Subcutaneous adipose tissue (tissue), 4 donors: Measurements from ENCODE around the gene EXOC4. TPM values are rescaled to one million over a fixed set of nuclear protein-coding genes. Genes with fewer than 3 reads are reported as not detected.

Experiments used
- total RNA-seq, 4 donors: library from RNA; depleted of rRNA; stranded (reverse); fragments of >200 nt; gene quantifications; one replicate each; pipeline ENCODE4 v1.1.0, GENCODE V29; 2016
- TF ChIP-seq, protein P1 (sequence below): fragments of 450-650 bp; IDR thresholded peaks from one replicate; pipeline ENCODE4 v1.5.1; 2016; ENCODE audit warnings: low read depth, mild to moderate bottlenecking, control low read depth, antibody characterized with exemption, moderate library complexity

The EXOC4 gene
- total RNA-seq, 4 donors from 2014 or later, result 62.9 to 84.3 (median 77.3) TPM

DNA sequence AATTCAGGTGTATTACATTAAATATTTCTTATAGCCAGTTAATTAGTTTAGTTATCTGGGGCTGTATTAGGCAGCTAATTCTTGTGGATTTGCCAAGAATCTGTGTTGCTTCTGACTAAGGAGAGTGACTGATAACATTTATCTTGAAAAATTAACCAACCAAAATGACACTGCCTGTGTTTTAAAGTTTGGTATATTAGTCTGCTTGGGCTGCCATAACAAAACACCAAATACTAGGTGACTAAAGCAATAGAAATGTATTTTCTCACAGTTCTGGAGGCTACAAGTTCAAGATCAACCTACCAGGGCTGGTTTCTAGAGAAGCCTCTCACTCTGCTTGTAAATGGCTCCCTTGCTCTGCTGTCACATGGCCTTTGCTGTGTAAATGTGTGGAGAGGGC, 12.9 kb downstream of the EXOC4 start:
- TF ChIP-seq, protein P1, sequence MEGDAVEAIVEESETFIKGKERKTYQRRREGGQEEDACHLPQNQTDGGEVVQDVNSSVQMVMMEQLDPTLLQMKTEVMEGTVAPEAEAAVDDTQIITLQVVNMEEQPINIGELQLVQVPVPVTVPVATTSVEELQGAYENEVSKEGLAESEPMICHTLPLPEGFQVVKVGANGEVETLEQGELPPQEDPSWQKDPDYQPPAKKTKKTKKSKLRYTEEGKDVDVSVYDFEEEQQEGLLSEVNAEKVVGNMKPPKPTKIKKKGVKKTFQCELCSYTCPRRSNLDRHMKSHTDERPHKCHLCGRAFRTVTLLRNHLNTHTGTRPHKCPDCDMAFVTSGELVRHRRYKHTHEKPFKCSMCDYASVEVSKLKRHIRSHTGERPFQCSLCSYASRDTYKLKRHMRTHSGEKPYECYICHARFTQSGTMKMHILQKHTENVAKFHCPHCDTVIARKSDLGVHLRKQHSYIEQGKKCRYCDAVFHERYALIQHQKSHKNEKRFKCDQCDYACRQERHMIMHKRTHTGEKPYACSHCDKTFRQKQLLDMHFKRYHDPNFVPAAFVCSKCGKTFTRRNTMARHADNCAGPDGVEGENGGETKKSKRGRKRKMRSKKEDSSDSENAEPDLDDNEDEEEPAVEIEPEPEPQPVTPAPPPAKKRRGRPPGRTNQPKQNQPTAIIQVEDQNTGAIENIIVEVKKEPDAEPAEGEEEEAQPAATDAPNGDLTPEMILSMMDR, result no peak

DNA sequence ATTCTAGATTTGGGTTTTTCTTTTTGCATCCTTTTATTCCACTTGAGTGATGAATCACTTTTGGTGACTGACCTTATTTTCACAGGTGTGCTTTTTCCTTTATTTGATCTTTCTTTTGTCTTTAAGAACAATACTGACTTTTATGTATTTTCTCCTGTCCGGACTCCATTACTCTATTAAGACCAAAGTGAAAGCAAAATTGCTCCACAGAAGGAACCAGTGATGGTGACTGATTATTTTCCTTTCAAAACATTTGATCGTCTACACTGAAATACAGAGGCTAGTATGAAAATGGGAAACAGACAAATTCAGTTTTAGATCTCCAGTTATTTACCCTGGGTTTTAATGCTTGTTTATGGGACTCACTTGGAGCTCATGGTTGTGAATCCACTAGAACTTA, 15.5 kb downstream of the EXOC4 start:
- TF ChIP-seq, protein P1, result no peak

DNA sequence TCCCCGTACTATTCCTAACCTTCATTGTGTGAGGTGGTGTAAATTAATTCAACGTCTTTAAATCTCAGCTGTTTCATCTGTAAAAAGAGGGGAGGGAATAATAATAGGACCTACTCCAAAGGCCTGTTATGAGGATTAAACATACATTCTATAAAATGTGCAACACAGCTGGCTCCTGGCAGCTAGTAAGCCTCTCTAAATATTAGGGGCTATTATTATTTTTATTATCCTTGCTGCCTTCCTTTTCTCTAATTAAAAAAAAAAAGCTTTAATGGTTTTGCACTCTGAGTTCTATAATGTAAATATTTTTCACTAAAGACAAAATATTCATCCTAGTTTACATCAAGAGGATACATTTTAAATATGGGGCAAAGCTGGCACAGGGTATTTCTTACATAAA, 19.5 kb downstream of the EXOC4 start:
- TF ChIP-seq, protein P1, result no peak

DNA sequence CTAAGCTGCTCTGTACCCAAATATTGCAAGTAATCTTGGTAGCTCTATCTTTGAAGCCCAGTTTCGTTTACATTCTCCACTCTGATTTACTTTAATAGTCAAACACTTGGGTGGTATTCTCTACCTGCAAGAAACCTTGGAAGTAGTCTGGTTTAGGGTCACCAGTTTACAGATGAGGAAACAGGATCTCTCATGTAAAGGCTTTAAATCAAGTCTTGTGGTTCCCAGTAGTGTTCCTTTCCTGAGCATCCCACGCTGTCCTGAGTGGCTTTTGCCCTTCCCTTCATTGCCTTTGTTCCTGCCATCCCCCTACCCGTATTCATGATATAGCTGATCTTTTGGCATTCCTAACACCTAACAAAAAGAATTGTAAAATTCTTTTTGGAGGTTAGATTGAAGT, 20.3 kb downstream of the EXOC4 start:
- TF ChIP-seq, protein P1, result no peak

DNA sequence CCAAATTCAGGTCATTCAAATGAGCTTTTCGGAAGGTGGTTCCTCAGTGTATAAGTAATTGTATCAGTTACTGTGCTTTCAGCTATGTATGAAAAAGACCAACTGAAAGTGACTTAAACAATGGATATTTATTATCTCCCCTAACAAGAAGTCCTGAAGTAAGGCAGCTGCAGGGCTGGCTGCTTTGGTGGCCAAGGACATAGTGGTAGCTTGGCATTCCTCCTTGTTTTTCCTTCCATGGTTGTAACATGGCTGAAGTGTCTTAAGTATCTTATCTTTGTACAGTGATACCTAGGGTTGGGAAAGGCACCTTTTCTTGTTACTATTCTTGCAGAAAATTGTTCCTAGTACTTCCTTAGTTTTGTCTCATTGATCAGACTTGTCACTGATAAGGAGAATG, 21.4 kb downstream of the EXOC4 start:
- TF ChIP-seq, protein P1, result no peak

DNA sequence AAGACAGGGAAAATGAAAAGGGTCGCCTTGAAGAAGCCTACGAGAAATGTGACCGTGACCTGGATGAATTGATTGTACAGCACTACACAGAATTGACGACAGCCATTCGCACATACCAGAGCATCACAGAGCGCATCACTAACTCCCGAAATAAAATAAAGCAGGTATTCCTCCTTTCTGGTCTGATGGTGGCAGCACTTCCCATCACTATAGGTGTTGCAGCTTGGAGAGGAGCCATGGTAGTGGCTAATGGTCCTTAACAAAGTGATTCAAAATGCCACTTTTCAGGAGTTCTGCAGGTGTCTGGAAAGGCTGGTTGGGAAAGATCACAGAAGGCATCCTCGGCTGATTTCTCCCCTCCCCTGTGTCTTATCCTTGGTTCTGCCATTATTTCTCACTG, 22.1 kb downstream of the EXOC4 start:
- TF ChIP-seq, protein P1, result no peak

DNA sequence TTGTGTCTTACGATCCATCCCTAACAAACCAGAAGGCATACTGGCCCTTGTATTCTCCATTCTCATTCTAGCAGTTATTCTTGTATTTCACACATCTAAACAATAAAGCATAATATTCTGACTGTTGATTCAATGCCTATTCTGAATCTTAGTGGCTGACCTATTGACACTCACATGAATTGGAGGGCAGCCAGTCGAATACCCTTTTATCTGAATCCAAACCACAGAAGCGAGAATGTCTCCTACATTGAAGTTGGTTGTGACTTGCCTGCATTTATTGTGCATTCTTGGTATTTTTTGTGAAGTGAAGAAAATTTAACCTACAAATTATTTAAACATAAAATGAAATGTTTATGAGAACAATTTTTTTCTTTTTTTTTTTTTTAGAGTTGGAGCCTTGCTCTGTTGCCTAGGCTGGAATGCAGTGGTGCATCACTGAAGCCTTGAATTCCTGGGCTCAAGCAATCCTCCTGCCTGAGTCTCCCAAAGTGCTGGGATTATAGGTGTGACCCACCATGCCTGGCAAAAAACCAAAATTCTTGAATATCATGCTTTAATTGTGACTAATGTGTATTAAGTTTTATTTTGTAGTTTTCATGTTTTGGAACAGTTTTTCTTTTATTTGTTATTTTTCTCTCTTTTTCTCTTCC, 22.7 kb downstream of the EXOC4 start:
- TF ChIP-seq, protein P1, result no peak
